CD4-positive, alpha-beta T cell treated with Interleukin-4 for 4 hours (primary cell): ENCODE measurements around the gene OPRD1.
"Not testable (repeated sequence)": the region's sequence is repeated elsewhere in the genome, so short reads cannot be mapped to it uniquely, and the experiment has no call there.

ENCODE experiments used
- DNase-seq: peaks from one replicate; pipeline ENCODE4 v3.0.0-alpha.2; 2020

OPRD1 gene

GRCh38 chr1:28803051-28803450 is 8.9 kb upstream of the OPRD1 start:
- no peak for DNase-seq

GRCh38 chr1:28803662-28804061 is 8.3 kb upstream of the OPRD1 start:
- no peak for DNase-seq

- DNase-seq = no peak
Measured at GRCh38 chr1:28804071-28804470, 7.9 kb upstream of the OPRD1 start.

DNA sequence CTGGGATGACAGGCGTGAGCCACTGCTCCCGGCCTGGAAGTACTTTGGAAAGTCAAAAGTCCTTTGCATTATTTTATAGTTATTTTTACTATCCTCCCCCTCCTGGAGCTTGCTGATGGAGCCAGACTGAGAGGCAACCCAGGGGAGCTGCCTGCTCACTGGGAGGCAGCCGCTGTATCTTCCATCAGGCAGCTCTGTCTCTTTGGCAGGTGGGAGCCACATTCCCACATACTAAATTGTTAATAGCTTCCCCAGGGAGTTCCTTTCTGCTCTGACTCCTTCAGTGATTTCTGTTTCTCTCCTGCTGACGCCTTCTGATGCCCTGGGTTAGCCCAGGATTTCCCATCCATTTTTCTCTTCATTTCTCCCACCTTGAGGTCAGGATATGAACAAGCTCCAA is 4.9 kb upstream of the OPRD1 start:
- no peak for DNase-seq

- DNase-seq = no peak
Measured at GRCh38 chr1:28807986-28808385, 4.0 kb upstream of the OPRD1 start.

DNA sequence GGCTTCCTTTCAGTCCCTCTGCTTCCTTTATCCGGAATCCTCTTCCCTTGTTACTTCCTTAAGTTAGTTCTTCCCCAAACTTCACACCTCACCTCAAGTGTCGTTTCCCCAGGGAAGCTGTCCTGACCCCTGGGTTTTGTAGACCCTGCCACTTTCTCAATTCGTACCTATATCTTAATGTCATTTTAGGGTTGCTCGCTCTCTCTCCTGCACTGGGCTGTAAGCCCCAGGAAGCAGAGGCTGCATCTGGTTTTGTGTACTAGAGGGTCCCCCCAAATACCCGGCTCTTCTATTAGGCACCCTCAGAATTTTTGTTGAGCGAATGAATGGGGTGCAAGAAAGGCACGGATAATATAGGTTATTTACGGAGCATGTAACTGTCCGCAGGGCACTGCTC is 603 bp upstream of the OPRD1 start:
- no peak for DNase-seq

DNA sequence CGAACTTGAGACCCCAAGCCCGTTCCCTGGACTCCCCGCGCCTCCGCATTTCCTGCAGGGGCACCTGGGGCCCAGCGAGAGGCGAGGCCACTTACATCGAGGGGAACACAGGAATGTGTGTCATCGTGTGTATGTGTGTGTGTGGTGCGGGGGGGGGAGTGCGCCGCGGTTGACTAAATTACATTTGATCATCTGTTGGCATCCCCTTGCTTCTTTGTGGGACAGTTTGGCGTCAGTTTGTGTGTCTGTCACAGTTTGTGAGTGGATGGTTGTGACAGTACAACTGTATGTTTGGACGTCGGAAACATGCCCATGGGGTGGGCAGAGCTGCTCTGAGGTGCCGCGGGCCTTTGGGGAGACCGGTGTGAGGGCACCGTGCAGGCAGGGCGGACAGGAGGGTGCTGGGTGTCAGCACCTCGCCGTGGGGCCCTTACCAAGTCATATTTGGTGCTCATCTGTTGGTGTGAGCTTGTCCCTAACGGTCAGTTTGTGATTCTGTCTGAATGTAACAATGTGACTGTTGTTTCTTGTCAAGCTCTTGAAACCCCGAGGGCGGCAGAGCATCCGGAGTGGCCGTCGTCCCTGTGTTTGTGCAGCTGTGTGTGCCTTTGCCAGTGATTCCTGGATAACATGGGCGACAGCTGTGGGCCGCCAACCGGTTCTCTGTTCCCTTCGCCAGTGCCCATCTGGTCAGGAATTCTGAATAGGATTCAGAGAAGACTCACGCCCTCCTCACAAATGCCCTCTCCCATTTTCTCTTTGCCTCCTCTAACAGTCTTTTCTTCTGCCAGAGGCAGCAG is 899 bp downstream of the OPRD1 start:
- DNase-seq = no peak

DNA sequence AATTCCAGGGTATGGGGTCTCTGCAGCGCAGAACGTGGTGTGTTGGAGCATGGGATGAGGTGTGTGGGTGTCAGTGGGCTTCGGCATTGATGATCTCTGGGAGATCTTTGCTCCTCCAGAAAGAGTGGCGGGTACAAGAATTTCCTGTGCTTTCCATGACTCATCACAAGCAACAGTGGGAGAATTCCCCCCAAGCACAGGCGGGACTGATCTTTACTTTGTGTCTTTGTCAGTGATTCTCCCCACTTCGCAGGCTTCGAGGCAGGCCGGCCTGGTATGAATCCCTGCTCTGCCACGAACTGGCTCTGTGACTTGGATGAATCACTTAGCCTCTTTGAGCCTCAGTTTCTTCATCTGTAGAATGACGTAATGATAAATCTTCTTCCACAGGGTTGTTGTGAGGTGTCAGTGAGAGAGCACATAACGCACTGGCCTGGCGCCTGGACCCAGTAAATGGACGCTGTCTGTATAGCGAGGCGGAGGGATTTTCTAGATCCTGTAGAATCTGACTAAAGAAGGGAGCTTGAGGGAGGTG is 2.0 kb downstream of the OPRD1 start:
- no peak for DNase-seq

GRCh38 chr1:28815533-28816185 is 3.7 kb downstream of the OPRD1 start:
- DNase-seq = no peak

GRCh38 chr1:28817133-28817532 is 5.2 kb downstream of the OPRD1 start:
- no peak for DNase-seq

GRCh38 chr1:28819020-28819419 is 7.0 kb downstream of the OPRD1 start:
- DNase-seq = no peak

- DNase-seq = no peak
Measured at GRCh38 chr1:28822799-28823198, 10.8 kb downstream of the OPRD1 start.

DNA sequence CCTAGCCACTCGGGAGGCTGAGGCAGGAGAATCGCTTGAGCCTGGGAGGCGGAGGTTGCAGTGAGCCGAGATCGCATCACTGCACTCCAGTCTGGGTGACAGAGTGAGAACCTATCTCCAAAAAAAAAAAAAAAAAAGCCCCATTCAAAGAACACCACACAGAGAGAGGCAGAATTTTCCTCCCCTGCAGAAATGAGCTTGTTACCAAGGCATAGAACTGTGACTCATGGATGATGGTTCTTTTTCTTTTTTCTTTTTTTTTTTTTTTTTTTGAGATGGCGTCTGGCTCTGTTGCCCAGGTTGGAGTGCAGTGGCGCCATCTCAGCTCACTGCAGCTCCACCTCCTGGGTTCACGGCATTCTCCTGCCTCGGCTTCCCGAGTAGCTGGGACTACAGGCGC is 12.1 kb downstream of the OPRD1 start:
- DNase-seq = not testable (repeated sequence)

DNA sequence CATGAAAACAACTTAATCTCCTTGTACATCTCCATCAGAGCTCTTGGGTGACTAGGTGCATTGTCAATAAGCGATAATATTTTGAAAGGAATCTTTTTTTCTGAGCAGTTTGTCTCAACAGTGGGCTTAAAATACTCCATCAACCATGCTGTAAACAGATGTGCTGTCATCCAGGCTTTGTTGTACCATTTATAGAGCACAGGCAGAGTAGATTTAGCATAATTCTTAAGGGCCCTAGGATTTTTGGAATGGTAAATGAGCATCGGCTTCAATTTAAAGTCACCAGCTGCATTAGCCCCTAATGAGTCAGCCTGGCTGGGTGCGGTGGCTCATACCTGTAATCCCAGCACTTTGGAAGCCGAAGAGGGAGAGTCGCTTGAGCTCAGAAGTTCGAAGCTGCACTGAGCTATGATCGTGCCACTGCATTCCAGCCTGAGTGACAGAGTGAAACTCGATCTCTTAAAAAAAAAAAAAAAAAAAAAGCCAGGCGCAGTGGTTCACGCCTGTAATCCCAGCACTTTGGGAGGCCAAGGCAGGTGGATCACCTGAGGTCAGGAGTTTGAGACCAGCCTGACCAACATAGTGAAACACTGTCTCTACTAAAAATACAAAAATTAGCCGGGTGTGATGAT is 16.4 kb downstream of the OPRD1 start:
- DNase-seq = not testable (repeated sequence)

DNA sequence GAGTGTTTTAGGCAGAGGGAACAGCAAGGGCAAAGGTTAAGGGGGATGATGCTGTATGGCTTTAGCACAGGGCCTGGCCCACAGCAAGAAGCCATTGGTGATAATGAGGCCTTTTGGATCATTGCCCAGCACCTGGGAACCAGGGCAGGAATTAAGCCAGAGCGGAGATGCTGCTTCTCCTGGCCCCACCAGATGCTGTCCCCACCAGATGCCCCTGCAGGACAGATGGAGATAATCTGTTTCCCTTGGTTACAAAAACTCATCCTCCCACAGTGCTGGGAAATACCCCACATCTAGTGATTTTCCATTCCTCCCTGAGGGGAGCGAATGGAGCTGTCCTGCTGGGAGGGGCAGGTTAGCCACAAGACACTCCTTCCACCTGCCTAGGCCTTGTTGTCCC is 18.8 kb downstream of the OPRD1 start:
- no peak for DNase-seq

DNA sequence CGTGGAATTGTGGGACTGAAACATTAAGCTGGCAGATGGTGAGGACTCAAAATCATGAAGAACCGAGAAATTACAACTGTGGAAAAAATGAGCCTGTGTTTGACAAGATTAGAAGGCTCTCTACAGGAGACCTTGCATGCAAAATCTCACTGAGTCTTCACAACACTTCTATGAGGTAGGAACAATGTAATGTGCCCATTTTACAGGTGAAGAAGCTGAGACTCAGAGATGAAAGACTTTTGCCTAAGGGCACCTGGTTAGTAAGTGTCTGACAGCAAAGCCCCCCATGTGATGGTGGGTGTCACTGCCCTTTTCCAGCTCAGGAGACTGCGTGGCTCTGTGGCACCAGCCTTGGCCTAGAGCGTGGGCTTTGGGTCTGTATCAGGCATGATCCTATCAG is 21.0 kb downstream of the OPRD1 start:
- no peak for DNase-seq

DNA sequence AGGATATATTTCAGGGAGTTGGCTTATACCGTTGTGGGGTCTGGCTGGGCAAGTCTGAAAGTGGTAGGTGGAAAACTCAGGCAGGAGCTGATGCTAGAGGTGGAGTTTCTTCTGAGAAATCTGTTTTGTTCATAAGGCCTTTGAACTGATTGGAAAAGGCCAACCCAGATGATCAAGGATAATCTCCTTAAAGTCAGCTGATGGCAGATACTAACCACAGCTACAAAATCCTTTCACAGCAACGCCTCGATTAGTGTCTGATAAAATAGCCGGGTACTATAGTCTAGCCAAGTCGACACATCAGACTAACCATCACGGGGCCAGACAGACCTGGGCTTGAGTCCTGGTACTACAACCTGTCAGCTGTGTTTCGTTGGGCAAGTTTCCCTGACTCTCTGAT is 21.4 kb downstream of the OPRD1 start:
- no peak for DNase-seq

DNA sequence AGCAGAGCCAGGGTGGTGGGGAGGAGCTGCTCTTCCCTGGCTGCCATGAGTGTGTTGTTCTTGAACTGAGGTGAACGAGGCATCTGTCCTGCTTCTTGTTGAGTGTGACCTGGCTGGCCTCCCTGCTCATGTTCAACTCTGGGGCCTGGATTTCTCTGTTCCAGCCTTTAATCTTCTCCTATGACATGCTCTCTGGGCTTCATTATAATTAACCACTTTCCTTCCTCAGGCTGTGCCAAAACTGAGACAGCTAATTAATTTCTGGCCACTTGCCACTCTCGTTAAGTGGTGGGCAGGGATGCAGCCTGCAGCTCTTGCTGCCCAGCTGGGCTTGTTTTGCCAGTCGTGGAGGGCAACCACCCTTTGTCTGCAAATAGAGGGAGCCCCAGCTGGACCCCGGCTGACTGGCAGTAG is 23.3 kb downstream of the OPRD1 start:
- DNase-seq = no peak

GRCh38 chr1:28836421-28836956 is 24.5 kb downstream of the OPRD1 start:
- no peak for DNase-seq

DNA sequence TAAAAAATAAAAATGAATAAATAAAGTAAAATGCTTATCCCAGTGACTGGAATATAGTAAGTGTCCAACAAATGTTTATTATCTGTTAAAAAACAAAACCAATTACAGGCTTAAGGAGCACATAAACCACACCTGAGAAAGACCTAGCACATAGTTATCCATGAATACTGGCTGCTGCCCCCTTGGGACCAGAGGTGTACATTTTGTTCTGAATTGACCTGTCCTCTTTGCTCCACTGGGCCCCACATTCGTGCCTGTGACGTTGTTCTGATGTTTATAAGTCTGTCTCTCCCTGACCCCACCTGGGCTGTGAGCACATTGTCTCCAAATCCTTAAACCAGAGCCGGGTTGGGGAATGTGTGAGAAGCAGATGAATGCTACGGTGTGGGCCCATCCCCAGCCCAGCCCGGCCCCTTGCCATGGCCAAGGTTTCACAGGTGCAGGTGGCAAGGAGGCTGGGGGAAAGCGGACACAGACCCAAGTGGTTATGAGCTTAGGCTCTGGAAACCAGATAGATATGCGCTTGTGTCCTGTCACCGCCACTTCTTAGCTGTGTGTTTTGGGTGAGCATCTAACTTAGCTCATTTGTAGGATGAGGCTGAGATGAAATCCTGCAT is 29.1 kb downstream of the OPRD1 start:
- no peak for DNase-seq

GRCh38 chr1:28845786-28846543 is 34.0 kb downstream of the OPRD1 start:
- DNase-seq = no peak

- not testable (repeated sequence) for DNase-seq
Measured at GRCh38 chr1:28847207-28847606, 35.2 kb downstream of the OPRD1 start.
